IMR-90 (cell line): ENCODE measurements around the gene CTBP2.

ENCODE experiments used
- BHLHE40 ChIP-seq: fragments of 150-350 bp; IDR thresholded peaks from 2 replicates; pipeline ENCODE4 v1.6.1; 2016; ENCODE audit warnings: mild to moderate bottlenecking, low read depth, low read length
- CEBPB ChIP-seq: IDR thresholded peaks from 2 replicates; pipeline ENCODE4 v1.6.1; 2012; ENCODE audit warnings: low read depth, low read length, improper control_type of control experiment
- CTCF ChIP-seq: conservative IDR thresholded peaks from 2 replicates; pipeline ENCODE4 v1.5.1; 2012; ENCODE audit warnings: mild to moderate bottlenecking, low read depth, low read length, improper control_type of control experiment
- ELK1 ChIP-seq: fragments of 150-350 bp; IDR thresholded peaks from 2 replicates; pipeline ENCODE4 v1.6.1; 2016; ENCODE audit warnings: low read depth, mild to moderate bottlenecking, low read length, moderate library complexity, borderline replicate concordance
- MAFK ChIP-seq: IDR thresholded peaks from 2 replicates; pipeline ENCODE4 v1.6.1; 2012; ENCODE audit warnings: low read depth, low read length, improper control_type of control experiment
- POLR2A ChIP-seq: IDR thresholded peaks from 2 replicates; pipeline ENCODE4 v1.6.1; 2012; ENCODE audit warnings: mild to moderate bottlenecking, low read depth, low read length
- RCOR1 ChIP-seq: IDR thresholded peaks from 2 replicates; pipeline ENCODE4 v1.6.1; 2012; ENCODE audit warnings: mild to moderate bottlenecking, low read length, improper control_type of control experiment; ENCODE audit not compliant: insufficient replicate concordance

GRCh38 chr10:125063256-125063925 lies 97.0 kb downstream of the CTBP2 start:
- TF ChIP-seq CEBPB = no peak
- TF ChIP-seq CTCF = no peak
- no peak for TF ChIP-seq POLR2A
- TF ChIP-seq ELK1 = no peak
- no peak for TF ChIP-seq RCOR1
- no peak for TF ChIP-seq BHLHE40
- TF ChIP-seq MAFK = no peak
